H9 (cell line): Measurements from ENCODE around the gene KRT31. TPM values are rescaled to one million over a fixed set of nuclear protein-coding genes. Genes with fewer than 3 reads are reported as not detected.

Experiments
- DNase-seq: peaks from one replicate; pipeline ENCODE4 v3.0.0-alpha.2; 2017
- H2AFZ ChIP-seq: one replicate; pipeline ENCODE4 v1.6.1; 2013; ENCODE audit warnings: mild to moderate bottlenecking, low read length, control low read depth, moderate library complexity
- H2AK5ac ChIP-seq: 2 replicates; pipeline ENCODE4 v1.6.1; 2013; ENCODE audit warnings: low read length, control low read depth, mixed read lengths; ENCODE audit not compliant: insufficient read length
- H2BK120ac ChIP-seq: one replicate; pipeline ENCODE4 v1.6.1; 2013; ENCODE audit warnings: low read depth, mild to moderate bottlenecking, low read length, control low read depth, inconsistent platforms; ENCODE audit not compliant: poor library complexity, severe bottlenecking
- H2BK12ac ChIP-seq: 2 replicates; pipeline ENCODE4 v1.6.1; 2013; ENCODE audit warnings: low read length, control low read depth, mixed read lengths, low read depth; ENCODE audit not compliant: insufficient read length
- H2BK15ac ChIP-seq: 2 replicates; pipeline ENCODE4 v1.6.1; 2013; ENCODE audit warnings: low read depth, low read length, control low read depth
- H2BK20ac ChIP-seq: one replicate; pipeline ENCODE4 v1.6.1; 2013; ENCODE audit warnings: low read depth, mild to moderate bottlenecking, low read length, control low read depth, inconsistent platforms; ENCODE audit not compliant: poor library complexity, severe bottlenecking
- H2BK5ac ChIP-seq: 2 replicates; pipeline ENCODE4 v1.6.1; 2013; ENCODE audit warnings: low read length, control low read depth, mixed read lengths; ENCODE audit not compliant: insufficient read length
- H3K14ac ChIP-seq: 2 replicates; pipeline ENCODE4 v1.6.1; 2013; ENCODE audit warnings: low read length, control low read depth; ENCODE audit not compliant: insufficient read depth
- H3K18ac ChIP-seq: 2 replicates; pipeline ENCODE4 v1.6.1; 2013; ENCODE audit warnings: low read depth, mild to moderate bottlenecking, mixed read lengths, low read length, control low read depth; ENCODE audit not compliant: insufficient read length
- H3K23ac ChIP-seq: 2 replicates; pipeline ENCODE4 v1.6.1; 2013; ENCODE audit warnings: low read length, control low read depth, mixed read lengths, low read depth; ENCODE audit not compliant: insufficient read length
- H3K23me2 ChIP-seq: 2 replicates; pipeline ENCODE4 v1.6.1; 2013; ENCODE audit warnings: low read depth, mild to moderate bottlenecking, mixed read lengths, low read length, control low read depth; ENCODE audit not compliant: insufficient read length, poor library complexity, severe bottlenecking
- H3K27ac ChIP-seq: 2 replicates; pipeline ENCODE4 v1.5.1; 2013; ENCODE audit warnings: low read length, control low read depth, mixed read lengths, low read depth; ENCODE audit not compliant: insufficient read length
- H3K27me3 ChIP-seq: 2 replicates; pipeline ENCODE4 v1.6.1; 2013; ENCODE audit warnings: low read length, control low read depth, inconsistent platforms; ENCODE audit not compliant: insufficient read depth
- H3K4ac ChIP-seq: 2 replicates; pipeline ENCODE4 v1.6.1; 2013; ENCODE audit warnings: low read depth, mild to moderate bottlenecking, control low read depth, inconsistent platforms, low read length, moderate library complexity
- H3K4me1 ChIP-seq: 2 replicates; pipeline ENCODE4 v1.6.1; 2013; ENCODE audit warnings: low read length, control low read depth, inconsistent platforms; ENCODE audit not compliant: insufficient read depth
- H3K4me2 ChIP-seq: 2 replicates; pipeline ENCODE4 v1.6.1; 2013; ENCODE audit warnings: low read length, control low read depth, mixed read lengths; ENCODE audit not compliant: insufficient read length, insufficient read depth
- H3K56ac ChIP-seq: 2 replicates; pipeline ENCODE4 v1.6.1; 2013; ENCODE audit warnings: low read depth, mild to moderate bottlenecking, mixed read lengths, low read length, control low read depth; ENCODE audit not compliant: insufficient read length
- H3K79me1 ChIP-seq: 2 replicates; pipeline ENCODE4 v1.6.1; 2013; ENCODE audit warnings: low read depth, mild to moderate bottlenecking, moderate library complexity, low read length, control low read depth, inconsistent platforms; ENCODE audit not compliant: insufficient read depth, poor library complexity, severe bottlenecking
- H3K79me2 ChIP-seq: 2 replicates; pipeline ENCODE4 v1.6.1; 2013; ENCODE audit warnings: low read length, control low read depth, inconsistent platforms; ENCODE audit not compliant: insufficient read depth
- H3K9ac ChIP-seq: 2 replicates; pipeline ENCODE4 v1.6.1; 2013; ENCODE audit warnings: low read length, control low read depth, mixed read lengths; ENCODE audit not compliant: insufficient read length; ENCODE audit errors: extremely low read depth
- H3K9me3 ChIP-seq: one replicate; pipeline ENCODE4 v1.6.1; 2013; ENCODE audit warnings: low read depth, low read length, inconsistent platforms; ENCODE audit not compliant: control insufficient read depth
- H3T11ph ChIP-seq: one replicate; pipeline ENCODE4 v1.6.1; 2013; ENCODE audit warnings: mild to moderate bottlenecking, low read length, control low read depth, inconsistent platforms
- H4K20me1 ChIP-seq: one replicate; pipeline ENCODE4 v1.6.1; 2013; ENCODE audit not compliant: control insufficient read depth, insufficient read length, insufficient read depth
- H4K5ac ChIP-seq: 2 replicates; pipeline ENCODE4 v1.6.1; 2013; ENCODE audit warnings: low read depth, mild to moderate bottlenecking, mixed read lengths, low read length, control low read depth; ENCODE audit not compliant: insufficient read length
- H4K8ac ChIP-seq: replicated peaks from 2 replicates; pipeline ENCODE4 v1.6.1; 2013; ENCODE audit warnings: low read length, control low read depth, mixed read lengths, low read depth; ENCODE audit not compliant: insufficient read length
- H4K91ac ChIP-seq: 2 replicates; pipeline ENCODE4 v1.6.1; 2013; ENCODE audit warnings: low read depth, mild to moderate bottlenecking, moderate library complexity, mixed read lengths, low read length, control low read depth; ENCODE audit not compliant: insufficient read length
- H3K27ac Mint-ChIP-seq, 3 experiments: 2 replicates in 2 of 3; 3 replicates in 1 of 3; pipeline ENCODE4 v1.8.0; 2020 to 2021; ENCODE audit warnings: mixed read lengths in 3 of 3, mild to moderate bottlenecking in 1 of 3, moderate library complexity in 1 of 3
- H3K27me3 Mint-ChIP-seq: 2 replicates; pipeline ENCODE4 v1.8.0; 2021; ENCODE audit warnings: low read depth, mild to moderate bottlenecking, moderate library complexity, mixed read lengths
- H3K36me3 Mint-ChIP-seq, 3 experiments: 2 replicates in 2 of 3; 3 replicates in 1 of 3; pipeline ENCODE4 v1.8.0; 2020 to 2021; ENCODE audit warnings: low read depth in 3 of 3, mixed read lengths in 3 of 3; ENCODE audit not compliant: insufficient read depth in 1 of 3
- H3K4me1 Mint-ChIP-seq, 2 experiments: 2 replicates each; pipeline ENCODE4 v1.8.0; 2020; ENCODE audit warnings: mixed read lengths in 2 of 2
- H3K4me3 Mint-ChIP-seq, 2 experiments: 2 replicates in 1 of 2; 3 replicates in 1 of 2; pipeline ENCODE4 v1.8.0; 2020 to 2021; ENCODE audit warnings: mild to moderate bottlenecking in 2 of 2, mixed read lengths in 2 of 2, moderate library complexity in 1 of 2
- H3K9me3 Mint-ChIP-seq, 2 experiments: 2 replicates in 1 of 2; 3 replicates in 1 of 2; pipeline ENCODE4 v1.8.0; 2020; ENCODE audit warnings: mild to moderate bottlenecking in 2 of 2, mixed read lengths in 2 of 2, moderate library complexity in 1 of 2
- CTCF ChIP-seq: fragments of 200-600 bp; sonication (generic); conservative IDR thresholded peaks from 3 replicates; pipeline ENCODE4 v1.8.0; 2021; ENCODE audit warnings: antibody characterized with exemption, mild to moderate bottlenecking
- WGBS: extraction: QIAGEN DNeasy Blood & Tissue Kit; methylation state at CpG from one replicate; pipeline ENCODE4 v1.1.7; 2013; ENCODE audit warnings: missing lambda C conversion rate, low lambda C conversion rate, mixed read lengths; ENCODE audit not compliant: insufficient read length; ENCODE audit errors: extremely low coverage; 5-methylcytosine and 5-hydroxymethylcytosine counted together
- total RNA-seq: library from RNA; stranded (reverse); gene quantifications from 2 replicates; pipeline ENCODE4 v1.2.1, GENCODE V29; 2021

KRT31 gene
- total RNA-seq, 1 experiment from 2014 or later = not detected

DNA sequence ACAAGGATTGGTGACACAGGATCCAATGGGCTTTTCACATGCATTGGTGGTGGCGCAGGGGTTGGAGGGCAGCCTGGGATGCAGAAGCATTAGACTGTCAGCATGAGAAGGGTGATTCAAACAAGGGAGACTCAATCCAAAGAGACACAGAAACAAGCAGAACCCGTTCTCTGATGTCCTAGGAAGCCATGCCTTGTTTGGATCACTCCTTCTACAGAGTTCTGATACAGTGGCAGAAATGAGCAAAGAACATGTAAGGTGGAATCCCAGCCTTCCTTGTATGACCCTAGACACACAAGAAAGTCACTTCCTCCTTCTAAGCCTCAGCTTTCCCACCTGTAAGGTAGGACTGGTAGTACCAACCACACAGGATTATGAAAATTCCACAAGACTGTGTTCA is 33.5 kb downstream of the KRT31 start:
- no CpG with 5 or more reads among the region's 2 CpGs for WGBS
- Histone ChIP-seq H2BK120ac (no peak overlapping the region), H3K56ac (no peak overlapping the region), H3K9me3 (no peaks in the 10 kb centered on the region), H3K14ac (no peak overlapping the region), H3K18ac (no peak overlapping the region), H3K23me2 (no peaks in the 10 kb centered on the region), H3K79me2 (no peaks in the 10 kb centered on the region), H4K5ac (no peak overlapping the region), H2BK12ac (no peak overlapping the region), H2BK15ac (no peak overlapping the region), H2BK5ac (no peak overlapping the region), H3K27me3 (no peaks in the 10 kb centered on the region), H4K8ac (no peak overlapping the region), H4K91ac (no peak overlapping the region), H3K4ac (no peak overlapping the region), H3K4me1 (no peaks in the 10 kb centered on the region), H3K27ac (no peak overlapping the region), H3K9ac (no peak overlapping the region), H2AK5ac (no peak overlapping the region), H4K20me1 (no peaks in the 10 kb centered on the region), H3K4me2 (no peak overlapping the region), H3K23ac (no peak overlapping the region), H3T11ph (no peak overlapping the region), H2AFZ (no peak overlapping the region), H3K79me1 (no peaks in the 10 kb centered on the region), H2BK20ac (no peak overlapping the region)
- no peak for TF ChIP-seq CTCF
- Mint-ChIP-seq H3K27ac (no peak overlapping the region; a peak in 1 of 7 replicates), H3K36me3 (no peaks in the 10 kb centered on the region), H3K9me3 (peaks cover 3 to 7% of the 10 kb centered on the region in 2 experiments; a peak in 3 of 5 replicates), H3K4me3 (no peak overlapping the region), H3K27me3 (peaks cover 7% of the 10 kb centered on the region), H3K4me1 (no peaks in the 10 kb centered on the region)
- no peak for DNase-seq
